Neural progenitor cell (in vitro differentiated cells): Measurements from ENCODE around the gene LRRC46. TPM values are rescaled to one million over a fixed set of nuclear protein-coding genes. Genes with fewer than 3 reads are reported as not detected.

Experiments used
- DNase-seq: peaks from one replicate; pipeline ENCODE4 v3.0.0-alpha.2; 2016; ENCODE audit warnings: low spot score
- H2AFZ ChIP-seq: fragments of 200-600 bp; sonication (generic); replicated peaks from 2 replicates; pipeline ENCODE4 v1.6.1; 2016; ENCODE audit warnings: antibody characterized with exemption
- H3F3A ChIP-seq: fragments of 200-600 bp; sonication (generic); 2 replicates; pipeline ENCODE4 v1.6.1; 2016; ENCODE audit warnings: antibody characterized with exemption, low read depth
- H3K27ac ChIP-seq: fragments of 200-600 bp; sonication (generic); 2 replicates; pipeline ENCODE4 v1.5.1; 2016; ENCODE audit warnings: mild to moderate bottlenecking
- H3K27me3 ChIP-seq: fragments of 200-600 bp; sonication (generic); 2 replicates; pipeline ENCODE4 v1.6.1; 2016; ENCODE audit warnings: mild to moderate bottlenecking, moderate library complexity
- H3K36me3 ChIP-seq: fragments of 200-600 bp; sonication (generic); 2 replicates; pipeline ENCODE4 v1.5.1; 2016
- H3K4me1 ChIP-seq: fragments of 200-600 bp; sonication (generic); 2 replicates; pipeline ENCODE4 v1.6.1; 2016; ENCODE audit warnings: mixed run types
- H3K4me2 ChIP-seq: fragments of 200-600 bp; sonication (generic); 2 replicates; pipeline ENCODE4 v1.6.1; 2016
- H3K4me3 ChIP-seq: fragments of 200-600 bp; sonication (generic); 2 replicates; pipeline ENCODE4 v1.5.1; 2016
- H3K79me2 ChIP-seq: fragments of 200-600 bp; sonication (generic); 2 replicates; pipeline ENCODE4 v1.6.1; 2016; ENCODE audit warnings: low read depth
- H3K9ac ChIP-seq: fragments of 200-600 bp; sonication (generic); 2 replicates; pipeline ENCODE4 v1.6.1; 2016
- H3K9me3 ChIP-seq: fragments of 200-600 bp; sonication (generic); 2 replicates; pipeline ENCODE4 v1.5.1; 2016; ENCODE audit warnings: low read depth
- H4K20me1 ChIP-seq: fragments of 200-600 bp; sonication (generic); 2 replicates; pipeline ENCODE4 v1.6.1; 2016; ENCODE audit warnings: low read depth
- H3K27ac Mint-ChIP-seq: 3 replicates; pipeline ENCODE4 v1.8.0; 2021; ENCODE audit warnings: mixed read lengths
- H3K27me3 Mint-ChIP-seq: 2 replicates; pipeline ENCODE4 v1.8.0; 2022; ENCODE audit warnings: low read depth, mild to moderate bottlenecking, inconsistent platforms, moderate library complexity, mixed read lengths; ENCODE audit not compliant: insufficient read depth
- H3K36me3 Mint-ChIP-seq: 3 replicates; pipeline ENCODE4 v1.8.0; 2021; ENCODE audit warnings: mixed read lengths
- H3K4me1 Mint-ChIP-seq: 3 replicates; pipeline ENCODE4 v1.8.0; 2021; ENCODE audit warnings: mixed read lengths
- H3K4me3 Mint-ChIP-seq: 3 replicates; pipeline ENCODE4 v1.8.0; 2021; ENCODE audit warnings: mild to moderate bottlenecking, moderate library complexity, mixed read lengths
- H3K9me3 Mint-ChIP-seq: 3 replicates; pipeline ENCODE4 v1.8.0; 2020; ENCODE audit warnings: mixed read lengths
- EZH2 ChIP-seq: fragments of 200-600 bp; sonication (generic); IDR thresholded peaks from 2 replicates; pipeline ENCODE4 v1.6.1; 2017; ENCODE audit warnings: antibody characterized with exemption, mild to moderate bottlenecking, moderate library complexity
- EZH2phosphoT487 ChIP-seq: fragments of 200-600 bp; sonication (generic); IDR thresholded peaks from 2 replicates; pipeline ENCODE4 v1.6.1; 2017; ENCODE audit warnings: antibody characterized with exemption
- total RNA-seq: library from RNA; depleted of rRNA; stranded (reverse); fragments of >200 nt; gene quantifications from 2 replicates; pipeline ENCODE4 v1.2.3, GENCODE V29; 2015; ENCODE audit warnings: low replicate concordance
- TF ChIP-seq, protein P1 (sequence below): fragments of 200-600 bp; sonication (generic); IDR thresholded peaks from 2 replicates; pipeline ENCODE4 v1.5.1; 2017; ENCODE audit warnings: antibody characterized with exemption, mild to moderate bottlenecking

The LRRC46 gene
- 0.06 and 0.12 TPM in 2 replicates for total RNA-seq

DNA sequence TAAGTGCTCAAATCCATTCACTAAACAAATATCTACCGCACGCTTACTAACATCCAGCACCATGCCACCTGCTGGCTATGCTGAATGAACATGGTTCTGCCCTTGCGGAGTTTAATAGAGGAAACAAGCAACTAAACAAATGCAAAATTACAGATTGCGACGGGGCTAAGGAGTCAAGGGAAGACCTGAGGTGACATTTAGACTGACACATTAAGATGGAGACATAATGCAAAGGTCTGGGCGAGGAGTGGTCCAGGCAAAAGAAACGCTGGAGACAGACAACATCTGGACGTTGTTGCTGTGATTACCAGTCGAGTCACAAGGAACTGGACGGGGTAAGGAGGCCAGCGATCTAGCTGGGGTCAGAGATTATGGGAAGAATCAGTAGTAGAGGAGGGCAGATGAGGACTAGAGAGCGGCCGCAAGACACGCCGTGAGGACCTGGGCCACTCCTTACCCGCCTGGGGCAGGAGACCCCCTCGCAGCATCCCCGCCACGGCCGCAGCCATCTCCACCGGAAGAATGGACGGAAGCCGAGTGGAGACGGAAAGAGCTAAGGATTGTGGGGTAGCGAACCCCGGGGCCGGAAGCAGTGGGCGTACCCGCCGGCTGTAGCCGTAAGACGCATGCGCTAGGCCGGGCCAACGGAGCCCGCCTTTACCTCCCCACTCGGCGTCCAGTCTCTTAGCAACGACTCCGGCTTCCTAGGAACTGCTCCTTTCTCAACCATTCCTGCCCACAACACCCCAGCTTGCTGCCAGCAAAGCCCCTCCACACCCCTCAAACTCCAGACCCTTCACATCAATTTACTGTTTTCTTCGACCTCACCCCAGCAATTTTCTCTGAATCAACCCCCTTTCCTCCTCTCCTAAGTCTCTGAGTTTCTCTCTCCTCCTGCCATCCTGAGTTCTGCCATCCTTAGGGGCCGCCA lies at the start of gene LRRC46, which contains the start of gene MRPL10:
Gene LRRC46 (plus strand): TSS at position 668 of the 931 bp plus-strand sequence. CDS start 320 bp downstream, outside the sequence.
Gene MRPL10 (minus strand): TSS at position 539 of the 931 bp plus-strand sequence. CDS start 30 bp downstream, at position 509.
- no peak for TF ChIP-seq EZH2
- TF ChIP-seq, protein P1, sequence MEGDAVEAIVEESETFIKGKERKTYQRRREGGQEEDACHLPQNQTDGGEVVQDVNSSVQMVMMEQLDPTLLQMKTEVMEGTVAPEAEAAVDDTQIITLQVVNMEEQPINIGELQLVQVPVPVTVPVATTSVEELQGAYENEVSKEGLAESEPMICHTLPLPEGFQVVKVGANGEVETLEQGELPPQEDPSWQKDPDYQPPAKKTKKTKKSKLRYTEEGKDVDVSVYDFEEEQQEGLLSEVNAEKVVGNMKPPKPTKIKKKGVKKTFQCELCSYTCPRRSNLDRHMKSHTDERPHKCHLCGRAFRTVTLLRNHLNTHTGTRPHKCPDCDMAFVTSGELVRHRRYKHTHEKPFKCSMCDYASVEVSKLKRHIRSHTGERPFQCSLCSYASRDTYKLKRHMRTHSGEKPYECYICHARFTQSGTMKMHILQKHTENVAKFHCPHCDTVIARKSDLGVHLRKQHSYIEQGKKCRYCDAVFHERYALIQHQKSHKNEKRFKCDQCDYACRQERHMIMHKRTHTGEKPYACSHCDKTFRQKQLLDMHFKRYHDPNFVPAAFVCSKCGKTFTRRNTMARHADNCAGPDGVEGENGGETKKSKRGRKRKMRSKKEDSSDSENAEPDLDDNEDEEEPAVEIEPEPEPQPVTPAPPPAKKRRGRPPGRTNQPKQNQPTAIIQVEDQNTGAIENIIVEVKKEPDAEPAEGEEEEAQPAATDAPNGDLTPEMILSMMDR = peak; percentile 44
- no peak for TF ChIP-seq EZH2phosphoT487
- Mint-ChIP-seq H3K27me3 (peaks cover 12% of the 10 kb centered on the region), H3K4me1 (peaks cover 20% of the 10 kb centered on the region), H3K4me3 (peak within 1 kb of the TSS; percentile 98), H3K36me3 (peaks cover 9% of the 10 kb centered on the region), H3K9me3 (no peaks in the 10 kb centered on the region), H3K27ac (peak within 1 kb of the TSS; percentile 97)
- Histone ChIP-seq H3K36me3 (no peaks in the 10 kb centered on the region), H3K79me2 (peaks cover 25% of the 10 kb centered on the region), H3F3A (peaks cover 10% of the 10 kb centered on the region), H2AFZ (peak within 1 kb of the TSS; percentile 62), H3K9me3 (no peaks in the 10 kb centered on the region), H3K27me3 (no peaks in the 10 kb centered on the region), H3K4me2 (peak within 1 kb of the TSS; percentile 94), H4K20me1 (no peaks in the 10 kb centered on the region), H3K4me3 (peak within 1 kb of the TSS; percentile 84), H3K4me1 (no peaks in the 10 kb centered on the region), H3K9ac (peak within 1 kb of the TSS; percentile 64), H3K27ac (no peak within 1 kb of the TSS)
- peak; percentile 97 for DNase-seq

- Mint-ChIP-seq H3K4me3 (no peak overlapping the region), H3K27ac (no peak overlapping the region), H3K36me3 (peaks cover 1% of the 10 kb centered on the region), H3K27me3 (peaks cover 43% of the 10 kb centered on the region), H3K9me3 (peaks cover 3% of the 10 kb centered on the region), H3K4me1 (peaks cover 2% of the 10 kb centered on the region)
- Histone ChIP-seq H3K4me3 (no peak overlapping the region), H3K9ac (no peak overlapping the region), H2AFZ (no peak overlapping the region), H3K4me1 (no peaks in the 10 kb centered on the region), H3K9me3 (no peaks in the 10 kb centered on the region), H3K79me2 (no peaks in the 10 kb centered on the region), H3K4me2 (no peak overlapping the region), H3F3A (peaks cover 16% of the 10 kb centered on the region), H3K27me3 (peaks cover 87% of the 10 kb centered on the region), H3K36me3 (no peaks in the 10 kb centered on the region), H3K27ac (no peak overlapping the region), H4K20me1 (peaks cover 18% of the 10 kb centered on the region)
- TF ChIP-seq, protein P1 = no peak
- DNase-seq = peak; percentile 80
These were observed 45.8 kb upstream of the LRRC46 start for GRCh38 chr17:47785538-47786123.

GRCh38 chr17:47789611-47790561 lies 41.6 kb upstream of the LRRC46 start:
- no peak overlapping the region for H3K27ac Mint-ChIP-seq
- H3K4me2 ChIP-seq = peak overlapping the region; percentile 93
- H3K27me3 ChIP-seq = peaks cover 97% of the 10 kb centered on the region
- H3K36me3 Mint-ChIP-seq = peaks cover 1% of the 10 kb centered on the region
- DNase-seq = peak; percentile 87
- no peak overlapping the region for H3K27ac ChIP-seq
- no peaks in the 10 kb centered on the region for H3K4me1 ChIP-seq
- H3K36me3 ChIP-seq = no peaks in the 10 kb centered on the region
- H3K79me2 ChIP-seq = no peaks in the 10 kb centered on the region
- H2AFZ ChIP-seq = peak overlapping the region; percentile 99
- H3K27me3 Mint-ChIP-seq = peaks cover 64% of the 10 kb centered on the region
- TF ChIP-seq EZH2phosphoT487 = peak; percentile 61
- TF ChIP-seq, protein P1 = peak; percentile 53
- peak; percentile 83 for TF ChIP-seq EZH2
- peaks cover 16% of the 10 kb centered on the region for H3F3A ChIP-seq
- peak overlapping the region; percentile 59 for H3K4me3 ChIP-seq
- peaks cover 2% of the 10 kb centered on the region for H3K4me1 Mint-ChIP-seq
- H3K9ac ChIP-seq = no peak overlapping the region
- peak overlapping the region; percentile 77 for H3K4me3 Mint-ChIP-seq
- peaks cover 18% of the 10 kb centered on the region for H4K20me1 ChIP-seq
- no peaks in the 10 kb centered on the region for H3K9me3 ChIP-seq
- peaks cover 3% of the 10 kb centered on the region for H3K9me3 Mint-ChIP-seq
